Measurements from ENCODE around the gene KCNJ2. TPM values are rescaled to one million over a fixed set of nuclear protein-coding genes. Genes with fewer than 3 reads are reported as not detected.

The KCNJ2 gene
- polyA plus RNA-seq, 1 donor from 2014 or later = 2.3 TPM

GRCh38 chr17:70190959-70191805 is 21.9 kb downstream of the KCNJ2 start:
- no peaks in the 10 kb centered on the region for H3K9me2 ChIP-seq (ENCODE audit: insufficient read depth, low read length)
- no peak overlapping the region for H3K4me3 ChIP-seq (ENCODE audit: low read length)
- H3K27ac ChIP-seq (ENCODE audit: low read length) = no peak overlapping the region
- no peaks in the 10 kb centered on the region for H3K9me3 ChIP-seq (ENCODE audit: low read length)
- no peak overlapping the region for H3K9ac ChIP-seq (ENCODE audit: low read length)
- H3K27me3 ChIP-seq (ENCODE audit: insufficient read depth, low read depth, low read length) = no peaks in the 10 kb centered on the region
- TF ChIP-seq SMC3 (conservative IDR thresholded peaks at IDR 0.05; ENCODE audit: poor library complexity) (no peak), POLR2AphosphoS5 (IDR thresholded peaks at IDR 0.05) (no peak), CTCF (IDR thresholded peaks at IDR 0.05; ENCODE audit: poor library complexity, severe bottlenecking) (no peak), MXI1 (conservative IDR thresholded peaks at IDR 0.05; ENCODE audit: poor library complexity, severe bottlenecking) (no peak), EP300 (conservative IDR thresholded peaks at IDR 0.05; ENCODE audit: poor library complexity, severe bottlenecking) (no peak), TAF1 (IDR thresholded peaks at IDR 0.05; ENCODE audit: low read depth) (no peak), RAD21 (conservative IDR thresholded peaks at IDR 0.05) (no peak), EZH2 (IDR thresholded peaks at IDR 0.05; ENCODE audit: borderline replicate concordance, insufficient read depth, low read length, poor library complexity, severe bottlenecking) (no peak), REST (IDR thresholded peaks at IDR 0.05; ENCODE audit: borderline replicate concordance) (no peak)
- no peak overlapping the region for H2AFZ ChIP-seq (ENCODE audit: low read depth, low read length)
- no peaks in the 10 kb centered on the region for H4K20me1 ChIP-seq (ENCODE audit: insufficient read depth)
- no peaks in the 10 kb centered on the region for H3K79me2 ChIP-seq (replicated peaks; ENCODE audit: insufficient read depth, low read length)
- H3F3A ChIP-seq (ENCODE audit: insufficient read depth, low read length, poor library complexity, severe bottlenecking) = no peaks in the 10 kb centered on the region
- no peak overlapping the region for H3K4me2 ChIP-seq (ENCODE audit: low read length)
- H3K36me3 ChIP-seq (ENCODE audit: insufficient read depth, low read length) = no peaks in the 10 kb centered on the region

- Histone ChIP-seq H3K36me3 (ENCODE audit: insufficient read depth, low read length) (no peaks in the 10 kb centered on the region), H3K4me3 (ENCODE audit: low read length) (no peak overlapping the region), H3K4me2 (ENCODE audit: low read length) (no peak overlapping the region), H3K27ac (ENCODE audit: low read length) (no peak overlapping the region), H3F3A (ENCODE audit: insufficient read depth, low read length, poor library complexity, severe bottlenecking) (no peaks in the 10 kb centered on the region), H2AFZ (ENCODE audit: low read depth, low read length) (no peak overlapping the region), H3K27me3 (ENCODE audit: insufficient read depth, low read depth, low read length) (no peaks in the 10 kb centered on the region), H3K9ac (ENCODE audit: low read length) (no peak overlapping the region), H3K9me3 (ENCODE audit: low read length) (no peaks in the 10 kb centered on the region), H3K9me2 (ENCODE audit: insufficient read depth, low read length) (no peaks in the 10 kb centered on the region), H3K79me2 (replicated peaks; ENCODE audit: insufficient read depth, low read length) (no peaks in the 10 kb centered on the region), H4K20me1 (ENCODE audit: insufficient read depth) (no peaks in the 10 kb centered on the region)
- TF ChIP-seq SMC3 (conservative IDR thresholded peaks at IDR 0.05; ENCODE audit: poor library complexity) (no peak), RAD21 (conservative IDR thresholded peaks at IDR 0.05) (no peak), CTCF (IDR thresholded peaks at IDR 0.05; ENCODE audit: poor library complexity, severe bottlenecking) (no peak), REST (IDR thresholded peaks at IDR 0.05; ENCODE audit: borderline replicate concordance) (no peak), POLR2AphosphoS5 (IDR thresholded peaks at IDR 0.05) (no peak), MXI1 (conservative IDR thresholded peaks at IDR 0.05; ENCODE audit: poor library complexity, severe bottlenecking) (no peak), EP300 (conservative IDR thresholded peaks at IDR 0.05; ENCODE audit: poor library complexity, severe bottlenecking) (no peak), TAF1 (IDR thresholded peaks at IDR 0.05; ENCODE audit: low read depth) (no peak), EZH2 (IDR thresholded peaks at IDR 0.05; ENCODE audit: borderline replicate concordance, insufficient read depth, low read length, poor library complexity, severe bottlenecking) (no peak)
Observed at GRCh38 chr17:70195091-70195490, 25.8 kb downstream of the KCNJ2 start.
